GM21423 (cell line): Measurements from ENCODE around the gene FGF1.

Experiments used
- ATAC-seq: cut with Tn5 transposase; IDR thresholded peaks from one replicate; pipeline ENCODE4 v1.9.1; 2021; ENCODE audit warnings: mild to moderate bottlenecking, moderate library complexity; ENCODE audit not compliant: unreplicated experiment

FGF1 gene

GRCh38 chr5:142697356-142698255 lies 11.7 kb upstream of the FGF1 start:
- no peak for ATAC-seq

DNA sequence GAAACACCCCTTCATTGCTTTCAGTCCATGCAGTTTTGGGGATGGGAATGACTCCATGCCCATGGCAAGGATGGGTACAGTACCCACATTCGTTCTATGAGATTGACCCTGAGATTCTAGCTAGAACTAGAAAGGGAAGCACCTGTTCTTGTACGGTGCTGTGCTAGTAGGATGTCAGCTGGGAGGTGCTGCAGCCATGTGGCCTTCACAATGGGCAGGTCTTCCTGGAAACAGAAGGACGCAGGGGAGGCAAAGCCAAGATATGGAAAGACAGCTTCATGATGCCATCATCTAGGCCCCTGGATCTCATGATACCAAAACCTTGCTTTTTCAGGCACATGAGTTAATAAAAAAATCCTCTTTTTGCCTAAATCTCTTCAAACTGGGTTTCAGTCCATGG lies 10.5 kb upstream of the FGF1 start:
- no peak for ATAC-seq

DNA sequence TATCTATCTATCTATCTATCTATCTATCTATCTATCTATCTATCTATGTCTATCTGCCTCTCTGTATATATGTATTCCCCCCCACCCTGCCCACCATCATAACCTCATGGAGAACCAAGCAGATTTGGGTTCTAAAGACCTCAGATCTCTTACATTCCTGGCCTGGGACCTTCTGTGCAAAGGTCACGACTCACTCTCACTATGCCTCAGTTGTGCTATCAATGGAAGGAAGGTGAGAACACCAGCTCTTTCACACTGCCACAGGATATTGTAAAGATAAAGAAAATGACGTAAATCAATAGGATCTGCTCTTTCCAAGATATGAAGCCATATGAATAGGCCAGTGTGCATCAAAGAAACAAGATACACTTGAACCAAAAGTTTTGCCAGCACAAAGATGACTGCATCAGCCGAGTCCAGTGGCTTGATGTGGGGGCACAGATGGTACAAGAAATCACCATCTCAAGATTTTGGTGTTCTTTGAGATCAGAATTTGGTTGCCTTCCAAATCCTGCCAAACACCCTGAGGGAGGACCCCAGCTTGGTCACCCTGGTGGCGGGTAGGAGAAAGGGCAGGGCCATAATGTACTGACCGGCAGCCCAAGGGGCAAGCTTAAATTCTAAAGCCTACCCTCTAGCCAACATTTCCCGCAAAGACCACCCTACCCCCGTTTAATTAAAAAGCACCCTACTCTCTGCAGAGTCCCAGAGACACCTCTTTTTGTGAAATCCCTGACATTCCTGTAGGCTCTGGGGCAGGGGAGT lies 8.4 kb upstream of the FGF1 start:
- ATAC-seq = no peak

DNA sequence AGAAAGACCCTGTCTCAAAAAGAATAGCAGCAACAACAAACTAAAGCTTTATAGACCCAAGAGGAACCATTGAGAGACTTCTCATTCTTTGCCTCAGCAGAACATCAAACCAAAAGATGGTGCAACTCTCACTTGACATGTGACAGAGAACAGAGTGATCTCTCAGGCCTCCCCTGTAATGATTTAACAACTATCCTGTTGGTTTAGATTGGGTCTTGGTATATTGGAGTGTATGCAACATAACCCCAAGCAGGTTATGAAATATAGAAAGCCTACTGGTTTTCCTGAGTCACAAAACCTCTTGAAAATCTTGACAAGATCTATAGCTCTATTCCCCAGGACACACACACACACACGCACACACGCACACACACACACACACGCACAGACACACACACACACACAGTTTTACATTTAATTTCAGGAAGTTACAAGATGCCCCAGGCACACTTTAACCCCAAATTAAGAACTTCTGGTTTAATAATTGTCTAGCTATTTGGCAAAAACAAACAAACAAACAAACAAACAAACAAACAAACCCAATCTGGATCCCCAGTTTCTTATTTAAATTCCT lies 6.5 kb upstream of the FGF1 start:
- no peak for ATAC-seq

GRCh38 chr5:142690667-142691066 lies 4.8 kb upstream of the FGF1 start:
- no peak for ATAC-seq

- no peak for ATAC-seq
Observed at GRCh38 chr5:142689081-142689480, 3.2 kb upstream of the FGF1 start.

DNA sequence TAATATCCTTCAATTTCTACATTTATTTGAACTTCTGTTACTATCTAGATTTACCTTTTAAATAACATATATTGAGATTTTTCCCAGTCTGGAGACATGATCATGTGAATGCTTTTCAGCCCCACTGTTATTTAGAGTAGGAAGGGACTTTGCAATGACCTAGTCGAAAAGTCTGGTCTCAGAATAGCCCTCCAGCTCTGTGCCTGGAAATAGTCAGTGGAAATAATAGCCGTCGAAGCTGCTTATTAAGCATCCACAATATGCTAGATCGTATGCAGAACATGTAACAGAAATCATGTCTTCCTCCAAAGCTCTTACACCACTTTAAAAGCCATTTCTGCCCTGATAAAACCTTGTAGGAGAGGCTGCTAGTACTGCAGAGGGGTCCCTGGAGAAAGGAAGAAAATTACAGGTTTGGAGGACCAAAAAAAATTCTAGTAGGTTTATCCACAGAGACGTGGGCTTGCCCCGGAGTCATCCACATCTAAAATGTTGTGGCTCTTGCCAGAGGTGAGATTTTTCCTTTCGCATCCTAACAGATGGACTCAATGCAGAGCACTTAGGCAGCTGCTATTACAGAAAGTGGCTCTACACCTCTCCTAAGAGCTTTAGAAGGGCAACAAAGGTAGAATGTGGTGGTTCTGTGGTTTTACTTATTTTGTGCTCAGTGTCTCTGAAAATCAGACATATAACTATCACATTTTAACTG lies 2.5 kb upstream of the FGF1 start:
- no peak for ATAC-seq

GRCh38 chr5:142686968-142687367 lies 1.1 kb upstream of the FGF1 start:
- ATAC-seq = no peak

- no peak for ATAC-seq
Observed at GRCh38 chr5:142686210-142686734, 382 bp upstream of the FGF1 start.

DNA sequence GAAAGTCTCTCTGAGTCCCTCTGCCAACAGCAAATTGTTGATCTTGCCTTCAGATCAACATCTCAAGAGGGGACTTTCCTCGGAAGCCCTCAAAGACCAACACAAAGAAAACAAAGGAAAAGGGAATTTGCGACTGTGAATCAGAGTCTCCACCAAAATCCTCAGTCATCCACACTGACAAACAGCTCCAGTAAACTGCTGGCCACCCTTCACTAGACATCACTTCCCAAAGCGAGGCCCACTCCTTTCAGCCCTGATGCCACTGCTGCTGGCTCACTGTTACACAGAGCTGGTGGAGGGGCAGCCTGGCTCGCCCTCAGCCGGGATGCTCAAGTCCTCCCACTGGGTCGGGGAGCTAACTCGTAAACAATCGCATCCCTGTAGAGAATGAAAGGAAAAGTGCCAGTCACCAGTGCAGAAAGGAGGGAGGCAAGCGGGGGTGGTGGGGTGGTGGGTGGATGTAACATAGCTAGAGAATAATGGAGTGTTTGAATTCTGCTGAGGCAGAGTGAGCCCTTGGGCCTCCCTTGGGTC lies 1.3 kb downstream of the FGF1 start:
- ATAC-seq = no peak

DNA sequence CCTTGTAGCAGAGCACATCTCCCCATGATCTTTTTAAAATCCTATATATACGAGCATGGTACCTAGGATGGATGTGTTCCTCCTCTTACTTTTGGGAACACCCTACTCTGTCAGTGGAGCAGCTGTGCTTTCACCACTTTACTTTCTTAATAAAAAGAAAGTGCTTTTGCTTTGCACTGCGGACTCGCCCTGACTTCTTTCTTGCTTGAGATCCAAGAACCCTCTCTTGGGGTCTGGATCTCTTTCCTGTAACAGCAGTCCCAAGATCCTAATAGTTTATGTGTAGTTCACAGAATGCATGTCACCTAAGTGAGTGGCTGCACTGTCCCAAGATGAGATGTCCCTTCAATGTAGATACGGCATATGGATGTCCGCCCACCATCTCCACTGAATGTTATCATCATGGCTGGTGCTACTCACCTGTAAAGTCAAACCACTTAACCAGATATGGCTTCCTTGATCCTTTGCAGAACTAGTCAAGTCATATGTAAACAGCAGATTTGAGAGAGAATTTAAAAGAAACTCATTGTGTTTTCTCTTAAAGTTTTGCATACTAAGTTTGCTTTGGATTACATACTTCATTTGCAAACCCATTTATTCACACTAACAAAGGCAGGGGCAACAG lies 1.9 kb downstream of the FGF1 start:
- ATAC-seq = no peak

DNA sequence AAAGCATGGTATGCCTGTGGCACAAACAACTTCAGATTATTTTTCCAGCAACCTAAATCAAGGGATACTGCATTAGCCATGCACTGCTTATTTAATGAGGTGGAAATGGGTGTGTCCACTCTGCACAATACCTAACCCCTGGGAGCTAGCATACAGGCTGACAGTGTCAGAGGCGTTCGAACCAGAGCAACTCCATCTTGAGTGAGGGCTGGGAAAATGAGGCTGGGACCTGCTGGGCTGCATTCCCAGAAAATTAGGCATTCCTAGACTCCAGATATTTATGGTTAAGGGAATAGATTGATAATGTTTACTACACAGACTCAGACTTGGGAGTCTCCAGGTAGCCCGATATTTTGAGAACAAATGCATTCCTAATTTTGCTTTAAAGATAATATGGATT lies 2.8 kb downstream of the FGF1 start:
- no peak for ATAC-seq

DNA sequence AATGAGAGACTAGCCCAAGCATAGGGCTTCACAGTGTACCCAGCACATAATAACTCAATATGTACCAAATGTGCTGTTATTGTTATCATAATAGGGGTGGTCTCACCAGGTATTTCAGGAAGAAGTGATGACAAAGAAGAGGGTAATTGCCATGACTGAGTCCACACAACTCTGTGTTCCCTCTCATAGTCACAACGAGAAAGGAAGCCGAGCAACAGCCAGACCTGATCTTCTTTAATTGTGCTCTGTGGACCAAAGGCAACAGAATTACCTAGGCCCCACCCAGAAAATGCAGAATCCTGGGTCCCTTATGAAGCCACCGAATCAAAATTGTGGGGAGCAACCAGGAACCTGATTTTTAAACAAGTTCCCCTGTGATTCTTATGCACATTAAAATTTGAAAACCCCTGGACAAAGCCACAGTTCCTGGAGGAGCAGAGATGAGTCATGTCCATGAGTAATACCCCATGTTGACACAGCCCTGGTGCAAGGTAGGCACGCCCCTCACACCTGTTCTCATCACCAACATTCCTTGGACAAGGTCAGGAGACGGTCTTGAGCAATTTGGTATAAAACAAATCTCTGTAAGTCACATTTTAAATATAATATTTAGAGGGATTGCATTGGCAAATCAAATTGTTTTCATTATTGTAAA lies 5.2 kb downstream of the FGF1 start:
- no peak for ATAC-seq

DNA sequence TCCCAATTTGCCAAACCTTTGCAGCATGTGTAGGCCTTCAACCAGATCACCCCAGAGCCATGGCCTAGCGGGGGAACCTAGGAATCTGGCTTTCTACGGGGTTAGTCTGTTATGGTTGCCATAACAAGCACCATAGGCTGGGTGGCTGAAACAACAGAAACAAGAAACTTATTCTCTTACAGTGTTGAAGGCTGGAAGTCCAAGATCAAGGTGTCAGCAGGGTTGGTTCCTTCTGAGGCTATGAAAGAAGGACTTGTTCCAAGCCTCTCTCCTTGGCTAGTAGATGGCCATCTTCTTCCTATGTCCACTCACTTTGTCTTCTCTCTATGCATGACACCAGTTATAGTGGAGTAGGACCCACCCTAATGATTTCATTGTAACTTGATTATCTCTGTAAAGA lies 6.1 kb downstream of the FGF1 start:
- no peak for ATAC-seq

GRCh38 chr5:142678529-142678928 lies 7.4 kb downstream of the FGF1 start:
- ATAC-seq = no peak

DNA sequence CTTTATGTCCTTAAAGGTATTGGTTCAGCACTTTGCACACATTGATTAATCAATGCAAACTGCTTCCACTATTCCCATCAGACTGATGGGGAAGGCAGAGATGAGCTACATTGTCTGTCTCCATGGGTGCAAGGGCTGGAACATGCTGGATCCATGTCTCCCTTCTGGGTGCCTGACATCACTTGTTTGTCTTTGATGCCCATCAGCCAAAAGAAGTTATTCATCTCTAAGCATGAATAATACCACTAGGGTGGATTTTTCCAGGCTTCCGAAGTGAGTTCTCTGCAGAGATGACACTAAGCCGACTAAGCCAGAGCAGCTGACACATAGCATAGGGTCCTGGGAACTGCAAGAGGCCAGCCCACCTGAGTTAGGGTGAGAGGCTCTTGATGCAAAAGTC lies 8.7 kb downstream of the FGF1 start:
- ATAC-seq = no peak

DNA sequence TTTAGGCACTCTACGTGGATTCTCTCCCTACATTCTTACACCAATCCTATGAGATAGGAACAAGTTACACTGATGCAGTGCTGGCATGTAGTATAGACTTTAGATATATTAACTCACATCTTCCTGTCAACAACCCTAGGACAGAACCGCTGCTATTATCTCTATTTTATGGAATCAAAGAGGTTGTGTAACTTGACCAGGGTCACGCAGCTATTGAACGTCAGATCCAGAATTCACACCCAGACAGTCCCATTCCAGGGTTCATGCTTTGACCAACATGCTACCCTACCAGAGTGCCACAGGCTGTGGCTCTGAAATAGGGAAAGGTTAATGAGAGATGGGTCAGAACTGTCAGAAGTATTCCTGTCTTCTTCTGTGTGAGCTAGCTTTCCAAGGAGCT lies 9.6 kb downstream of the FGF1 start:
- ATAC-seq = no peak

DNA sequence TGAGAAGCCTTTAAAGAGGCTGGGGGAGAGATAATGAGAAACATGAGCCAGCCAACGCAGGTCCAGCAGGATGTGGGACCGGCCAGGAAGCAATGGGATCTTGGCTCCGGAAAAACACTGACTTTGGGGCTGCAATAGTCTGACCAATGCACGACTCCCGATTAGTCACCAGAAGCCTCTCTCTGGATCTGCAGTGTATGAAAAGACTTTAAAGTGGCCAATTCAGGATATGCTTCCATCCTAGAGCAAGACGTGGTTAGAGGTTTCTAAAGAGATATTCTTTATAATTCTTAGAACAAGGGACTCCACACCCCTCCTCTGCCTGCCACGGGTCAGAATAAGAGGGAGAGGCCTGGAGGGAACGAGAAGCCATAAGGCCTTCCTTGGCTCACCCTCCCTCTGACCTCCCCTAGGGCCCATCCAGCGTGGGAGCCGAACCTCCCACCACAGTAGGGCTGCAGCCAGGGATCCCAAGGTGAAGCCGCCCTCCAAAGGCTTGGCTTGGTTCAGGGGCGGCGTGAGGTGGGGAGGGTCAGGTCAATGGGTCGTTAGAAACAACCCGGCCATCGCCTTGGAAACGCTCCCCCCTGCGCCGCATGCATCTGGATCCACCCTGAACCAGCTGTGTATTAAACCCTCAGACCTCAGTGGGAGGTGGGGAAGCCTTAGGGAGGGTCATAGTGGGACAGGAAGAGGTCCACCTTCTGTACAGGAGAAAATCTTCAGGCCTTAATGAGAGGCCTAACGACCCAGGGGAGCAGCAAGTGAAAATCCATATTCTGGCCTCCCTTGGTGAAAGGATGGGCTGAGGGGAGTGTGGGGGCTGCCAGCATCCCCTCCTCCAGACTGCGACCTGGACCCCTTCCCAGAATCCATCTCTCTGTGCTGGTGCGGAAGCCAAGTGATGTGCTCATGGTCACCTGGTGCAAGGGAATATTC lies 11.1 kb downstream of the FGF1 start:
- ATAC-seq = no peak

DNA sequence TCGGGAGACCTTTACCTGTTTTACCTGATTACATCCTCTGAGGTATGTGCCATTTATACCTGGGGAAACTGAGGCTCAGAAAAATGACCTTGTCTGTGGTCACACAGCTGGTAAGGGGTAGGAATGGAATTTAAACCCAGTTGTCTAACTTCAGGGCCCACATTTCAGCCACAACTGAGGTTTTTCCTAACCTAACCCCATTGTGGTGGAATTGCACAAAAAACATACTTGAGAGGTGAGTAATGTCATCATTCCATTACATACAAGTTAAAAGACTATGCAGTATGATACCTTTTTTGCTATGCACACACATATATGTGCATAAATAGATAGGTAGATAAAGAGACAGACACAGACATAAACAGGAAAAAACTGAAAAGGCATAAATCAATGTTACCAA lies 14.1 kb downstream of the FGF1 start:
- no peak for ATAC-seq
